Loucy (cell line): ENCODE measurements around the gene CPA1.

Experiments
- EZH2phosphoT487 ChIP-seq: fragments of 200-600 bp; IDR thresholded peaks from 2 replicates; pipeline ENCODE4 v1.6.1; 2018; ENCODE audit warnings: antibody characterized with exemption, mild to moderate bottlenecking, moderate library complexity, borderline replicate concordance
- TF ChIP-seq, protein P1 (sequence below): fragments of 200-600 bp; sonication (generic); conservative IDR thresholded peaks from 2 replicates; pipeline ENCODE4 v1.5.1; 2014; ENCODE audit warnings: mild to moderate bottlenecking, antibody characterized with exemption, low read length

DNA sequence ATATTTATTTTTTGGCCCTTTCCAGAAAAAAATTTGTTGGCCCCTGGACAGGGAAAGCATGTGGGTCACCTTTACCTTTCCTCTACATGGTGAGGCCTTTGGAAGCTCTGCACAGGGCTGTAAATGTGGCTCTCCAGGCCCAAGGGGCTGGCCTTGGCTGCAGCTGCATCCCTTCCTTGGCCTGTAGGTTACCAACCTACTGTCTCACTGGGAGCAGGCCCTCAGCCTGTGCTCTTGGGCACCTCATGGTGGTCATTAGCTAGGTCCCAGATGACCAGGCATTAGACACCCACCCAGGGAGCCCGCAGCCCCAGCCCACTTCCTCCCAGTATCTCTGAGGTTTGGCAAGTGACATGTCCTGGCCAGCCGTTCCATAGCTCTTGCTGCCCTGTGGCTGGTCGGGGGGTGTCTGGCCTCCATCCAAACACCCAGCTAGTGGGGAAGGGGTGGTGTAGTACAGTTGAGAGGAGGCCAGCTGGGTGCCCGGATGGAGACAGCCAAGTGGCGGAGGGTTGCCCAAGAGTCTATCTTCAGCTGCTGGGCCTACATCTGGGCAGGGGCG is 42.8 kb upstream of the CPA1 start:
- TF ChIP-seq, protein P1, sequence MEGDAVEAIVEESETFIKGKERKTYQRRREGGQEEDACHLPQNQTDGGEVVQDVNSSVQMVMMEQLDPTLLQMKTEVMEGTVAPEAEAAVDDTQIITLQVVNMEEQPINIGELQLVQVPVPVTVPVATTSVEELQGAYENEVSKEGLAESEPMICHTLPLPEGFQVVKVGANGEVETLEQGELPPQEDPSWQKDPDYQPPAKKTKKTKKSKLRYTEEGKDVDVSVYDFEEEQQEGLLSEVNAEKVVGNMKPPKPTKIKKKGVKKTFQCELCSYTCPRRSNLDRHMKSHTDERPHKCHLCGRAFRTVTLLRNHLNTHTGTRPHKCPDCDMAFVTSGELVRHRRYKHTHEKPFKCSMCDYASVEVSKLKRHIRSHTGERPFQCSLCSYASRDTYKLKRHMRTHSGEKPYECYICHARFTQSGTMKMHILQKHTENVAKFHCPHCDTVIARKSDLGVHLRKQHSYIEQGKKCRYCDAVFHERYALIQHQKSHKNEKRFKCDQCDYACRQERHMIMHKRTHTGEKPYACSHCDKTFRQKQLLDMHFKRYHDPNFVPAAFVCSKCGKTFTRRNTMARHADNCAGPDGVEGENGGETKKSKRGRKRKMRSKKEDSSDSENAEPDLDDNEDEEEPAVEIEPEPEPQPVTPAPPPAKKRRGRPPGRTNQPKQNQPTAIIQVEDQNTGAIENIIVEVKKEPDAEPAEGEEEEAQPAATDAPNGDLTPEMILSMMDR, result no peak
- TF ChIP-seq EZH2phosphoT487, result no peak
